GM18507 (cell line): ENCODE data around the gene MCCC2.

Source experiments
- DNase-seq: peaks from one replicate; pipeline ENCODE4 v3.0.0; 2011; ENCODE audit warnings: low read depth; ENCODE audit not compliant: insufficient read length; ENCODE audit errors: extremely low spot score
- FAIRE-seq: peaks from 2 replicates; lab custom pipeline; 2011; peaks lifted over from hg19 to GRCh38; lab: Jason Lieb, UNC

Gene MCCC2

GRCh38 chr5:71703941-71704340, 116.8 kb downstream of the MCCC2 start:
- DNase-seq (no peak), FAIRE-seq (no peak)

DNA sequence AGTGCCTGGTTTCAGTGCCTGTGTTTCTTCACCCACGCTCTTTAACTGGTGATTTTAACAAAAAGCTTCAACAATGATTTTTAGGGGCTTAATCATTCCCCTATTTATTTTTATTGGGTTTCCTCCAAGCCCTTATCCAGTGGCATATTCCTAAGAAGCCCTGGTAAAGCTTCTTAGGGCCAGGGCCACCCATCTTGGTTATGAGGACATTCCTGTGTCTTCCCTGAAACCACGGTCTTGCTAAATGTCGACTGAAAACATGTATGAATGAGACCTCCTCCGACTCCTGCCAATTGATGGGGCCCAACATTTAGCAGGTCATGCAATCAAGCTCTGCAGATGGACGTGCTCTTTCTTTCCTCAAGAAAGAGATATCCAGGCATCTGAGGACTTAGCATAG, 118.3 kb downstream of the MCCC2 start:
- no peak for DNase-seq
- FAIRE-seq, result no peak

- DNase-seq, result no peak
- FAIRE-seq, result no peak
Measured at GRCh38 chr5:71706906-71707305, 119.8 kb downstream of the MCCC2 start.
